ENCODE measurements around the gene CPOX.

GRCh38 chr3:98577178-98577895 is 16.1 kb downstream of the CPOX start:
- no peak for TF ChIP-seq ZNF223 (tag by site-specific recombination; IDR thresholded peaks at IDR 0.05)
- no peak for TF ChIP-seq ZNF398 (tag by site-specific recombination; IDR thresholded peaks at IDR 0.05)
- no peak for TF ChIP-seq ZBTB17 (tag by site-specific recombination; IDR thresholded peaks at IDR 0.05)
- TF ChIP-seq ZNF366 (tag by site-specific recombination; conservative IDR thresholded peaks at IDR 0.05), result no peak
- no peak for TF ChIP-seq SETDB1 (IDR thresholded peaks at IDR 0.05; ENCODE audit: insufficient read length, low read length)
- TF ChIP-seq ZNF274 (IDR thresholded peaks at IDR 0.05; ENCODE audit: low read length), result no peak
- no peak for TF ChIP-seq ZNF274 (tag by site-specific recombination; IDR thresholded peaks at IDR 0.05; ENCODE audit: borderline replicate concordance)
- no peak for TF ChIP-seq CTCF (tag by site-specific recombination; IDR thresholded peaks at IDR 0.05)
- no peak for TF ChIP-seq ZNF24 (tag by site-specific recombination; IDR thresholded peaks at IDR 0.05)
- TF ChIP-seq ZNF416 (tag by site-specific recombination; IDR thresholded peaks at IDR 0.05), result no peak
- TF ChIP-seq ZNF768 (tag by site-specific recombination; IDR thresholded peaks at IDR 0.05), result no peak
- no peak for TF ChIP-seq ZNF639 (tag by site-specific recombination; IDR thresholded peaks at IDR 0.05)
- no peak for TF ChIP-seq ZNF560 (tag by site-specific recombination; IDR thresholded peaks at IDR 0.05; ENCODE audit: borderline replicate concordance)

Measured in HEK293 (cell line).